ENCODE measurements around the gene CHST11.

GRCh38 chr12:104505095-104505818, 48.5 kb downstream of the CHST11 start:
- TF ChIP-seq CTCF (IDR thresholded peaks at IDR 0.05) (no peak), POLR2A (IDR thresholded peaks at IDR 0.05) (no peak)
